H9 (cell line): Measurements from ENCODE around the gene GMCL1. TPM values are rescaled to one million over a fixed set of nuclear protein-coding genes. Genes with fewer than 3 reads are reported as not detected.
A peak's percentile ranks its signal among the peaks of the same experiment; 100 is the strongest.

Experiments
- DNase-seq: peaks from one replicate; pipeline ENCODE4 v3.0.0-alpha.2; 2017
- H2AFZ ChIP-seq: one replicate; pipeline ENCODE4 v1.6.1; 2013; ENCODE audit warnings: mild to moderate bottlenecking, low read length, control low read depth, moderate library complexity
- H2AK5ac ChIP-seq: 2 replicates; pipeline ENCODE4 v1.6.1; 2013; ENCODE audit warnings: low read length, control low read depth, mixed read lengths; ENCODE audit not compliant: insufficient read length
- H2BK120ac ChIP-seq: one replicate; pipeline ENCODE4 v1.6.1; 2013; ENCODE audit warnings: low read depth, mild to moderate bottlenecking, low read length, control low read depth, inconsistent platforms; ENCODE audit not compliant: poor library complexity, severe bottlenecking
- H2BK12ac ChIP-seq: 2 replicates; pipeline ENCODE4 v1.6.1; 2013; ENCODE audit warnings: low read length, control low read depth, mixed read lengths, low read depth; ENCODE audit not compliant: insufficient read length
- H2BK15ac ChIP-seq: 2 replicates; pipeline ENCODE4 v1.6.1; 2013; ENCODE audit warnings: low read depth, low read length, control low read depth
- H2BK20ac ChIP-seq: one replicate; pipeline ENCODE4 v1.6.1; 2013; ENCODE audit warnings: low read depth, mild to moderate bottlenecking, low read length, control low read depth, inconsistent platforms; ENCODE audit not compliant: poor library complexity, severe bottlenecking
- H2BK5ac ChIP-seq: 2 replicates; pipeline ENCODE4 v1.6.1; 2013; ENCODE audit warnings: low read length, control low read depth, mixed read lengths; ENCODE audit not compliant: insufficient read length
- H3K14ac ChIP-seq: 2 replicates; pipeline ENCODE4 v1.6.1; 2013; ENCODE audit warnings: low read length, control low read depth; ENCODE audit not compliant: insufficient read depth
- H3K18ac ChIP-seq: 2 replicates; pipeline ENCODE4 v1.6.1; 2013; ENCODE audit warnings: low read depth, mild to moderate bottlenecking, mixed read lengths, low read length, control low read depth; ENCODE audit not compliant: insufficient read length
- H3K23ac ChIP-seq: 2 replicates; pipeline ENCODE4 v1.6.1; 2013; ENCODE audit warnings: low read length, control low read depth, mixed read lengths, low read depth; ENCODE audit not compliant: insufficient read length
- H3K23me2 ChIP-seq: 2 replicates; pipeline ENCODE4 v1.6.1; 2013; ENCODE audit warnings: low read depth, mild to moderate bottlenecking, mixed read lengths, low read length, control low read depth; ENCODE audit not compliant: insufficient read length, poor library complexity, severe bottlenecking
- H3K27ac ChIP-seq: 2 replicates; pipeline ENCODE4 v1.5.1; 2013; ENCODE audit warnings: low read length, control low read depth, mixed read lengths, low read depth; ENCODE audit not compliant: insufficient read length
- H3K27me3 ChIP-seq: 2 replicates; pipeline ENCODE4 v1.6.1; 2013; ENCODE audit warnings: low read length, control low read depth, inconsistent platforms; ENCODE audit not compliant: insufficient read depth
- H3K4ac ChIP-seq: 2 replicates; pipeline ENCODE4 v1.6.1; 2013; ENCODE audit warnings: low read depth, mild to moderate bottlenecking, control low read depth, inconsistent platforms, low read length, moderate library complexity
- H3K4me1 ChIP-seq: 2 replicates; pipeline ENCODE4 v1.6.1; 2013; ENCODE audit warnings: low read length, control low read depth, inconsistent platforms; ENCODE audit not compliant: insufficient read depth
- H3K4me2 ChIP-seq: 2 replicates; pipeline ENCODE4 v1.6.1; 2013; ENCODE audit warnings: low read length, control low read depth, mixed read lengths; ENCODE audit not compliant: insufficient read length, insufficient read depth
- H3K56ac ChIP-seq: 2 replicates; pipeline ENCODE4 v1.6.1; 2013; ENCODE audit warnings: low read depth, mild to moderate bottlenecking, mixed read lengths, low read length, control low read depth; ENCODE audit not compliant: insufficient read length
- H3K79me1 ChIP-seq: 2 replicates; pipeline ENCODE4 v1.6.1; 2013; ENCODE audit warnings: low read depth, mild to moderate bottlenecking, moderate library complexity, low read length, control low read depth, inconsistent platforms; ENCODE audit not compliant: insufficient read depth, poor library complexity, severe bottlenecking
- H3K79me2 ChIP-seq: 2 replicates; pipeline ENCODE4 v1.6.1; 2013; ENCODE audit warnings: low read length, control low read depth, inconsistent platforms; ENCODE audit not compliant: insufficient read depth
- H3K9ac ChIP-seq: 2 replicates; pipeline ENCODE4 v1.6.1; 2013; ENCODE audit warnings: low read length, control low read depth, mixed read lengths; ENCODE audit not compliant: insufficient read length; ENCODE audit errors: extremely low read depth
- H3K9me3 ChIP-seq: one replicate; pipeline ENCODE4 v1.6.1; 2013; ENCODE audit warnings: low read depth, low read length, inconsistent platforms; ENCODE audit not compliant: control insufficient read depth
- H3T11ph ChIP-seq: one replicate; pipeline ENCODE4 v1.6.1; 2013; ENCODE audit warnings: mild to moderate bottlenecking, low read length, control low read depth, inconsistent platforms
- H4K20me1 ChIP-seq: one replicate; pipeline ENCODE4 v1.6.1; 2013; ENCODE audit not compliant: control insufficient read depth, insufficient read length, insufficient read depth
- H4K5ac ChIP-seq: 2 replicates; pipeline ENCODE4 v1.6.1; 2013; ENCODE audit warnings: low read depth, mild to moderate bottlenecking, mixed read lengths, low read length, control low read depth; ENCODE audit not compliant: insufficient read length
- H4K8ac ChIP-seq: replicated peaks from 2 replicates; pipeline ENCODE4 v1.6.1; 2013; ENCODE audit warnings: low read length, control low read depth, mixed read lengths, low read depth; ENCODE audit not compliant: insufficient read length
- H4K91ac ChIP-seq: 2 replicates; pipeline ENCODE4 v1.6.1; 2013; ENCODE audit warnings: low read depth, mild to moderate bottlenecking, moderate library complexity, mixed read lengths, low read length, control low read depth; ENCODE audit not compliant: insufficient read length
- H3K27ac Mint-ChIP-seq, 3 experiments: 2 replicates in 2 of 3; 3 replicates in 1 of 3; pipeline ENCODE4 v1.8.0; 2020 to 2021; ENCODE audit warnings: mixed read lengths in 3 of 3, mild to moderate bottlenecking in 1 of 3, moderate library complexity in 1 of 3
- H3K27me3 Mint-ChIP-seq: 2 replicates; pipeline ENCODE4 v1.8.0; 2021; ENCODE audit warnings: low read depth, mild to moderate bottlenecking, moderate library complexity, mixed read lengths
- H3K36me3 Mint-ChIP-seq, 3 experiments: 2 replicates in 2 of 3; 3 replicates in 1 of 3; pipeline ENCODE4 v1.8.0; 2020 to 2021; ENCODE audit warnings: low read depth in 3 of 3, mixed read lengths in 3 of 3; ENCODE audit not compliant: insufficient read depth in 1 of 3
- H3K4me1 Mint-ChIP-seq, 2 experiments: 2 replicates each; pipeline ENCODE4 v1.8.0; 2020; ENCODE audit warnings: mixed read lengths in 2 of 2
- H3K4me3 Mint-ChIP-seq, 2 experiments: 2 replicates in 1 of 2; 3 replicates in 1 of 2; pipeline ENCODE4 v1.8.0; 2020 to 2021; ENCODE audit warnings: mild to moderate bottlenecking in 2 of 2, mixed read lengths in 2 of 2, moderate library complexity in 1 of 2
- H3K9me3 Mint-ChIP-seq, 2 experiments: 2 replicates in 1 of 2; 3 replicates in 1 of 2; pipeline ENCODE4 v1.8.0; 2020; ENCODE audit warnings: mild to moderate bottlenecking in 2 of 2, mixed read lengths in 2 of 2, moderate library complexity in 1 of 2
- CTCF ChIP-seq: fragments of 200-600 bp; sonication (generic); conservative IDR thresholded peaks from 3 replicates; pipeline ENCODE4 v1.8.0; 2021; ENCODE audit warnings: antibody characterized with exemption, mild to moderate bottlenecking
- WGBS: extraction: QIAGEN DNeasy Blood & Tissue Kit; methylation state at CpG from one replicate; pipeline ENCODE4 v1.1.7; 2013; ENCODE audit warnings: missing lambda C conversion rate, low lambda C conversion rate, mixed read lengths; ENCODE audit not compliant: insufficient read length; ENCODE audit errors: extremely low coverage; 5-methylcytosine and 5-hydroxymethylcytosine counted together
- total RNA-seq: library from RNA; stranded (reverse); gene quantifications from 2 replicates; pipeline ENCODE4 v1.2.1, GENCODE V29; 2021

The GMCL1 gene
- total RNA-seq, 1 experiment from 2014 or later, result 18.6 TPM

GRCh38 chr2:69827796-69828540, 1.5 kb upstream of the GMCL1 start:
- no peak overlapping the region for H2AK5ac ChIP-seq
- H3K14ac ChIP-seq, result no peak overlapping the region
- H2BK12ac ChIP-seq, result no peak overlapping the region
- Mint-ChIP-seq H3K27me3 (no peaks in the 10 kb centered on the region), H3K4me3 (peak overlapping the region; percentile 92 to 93; a peak in 4 of 5 replicates), H3K36me3 (peaks cover 0 to 17% (median 6%) of the 10 kb centered on the region in 3 experiments; a peak in 3 of 7 replicates), H3K9me3 (no peaks in the 10 kb centered on the region), H3K4me1 (peaks cover 19 to 22% of the 10 kb centered on the region in 2 experiments), H3K27ac (peak overlapping the region in 2 of 3 experiments; percentile 15 to 96; a peak in 3 of 7 replicates)
- H3K27ac ChIP-seq, result no peak overlapping the region
- H4K20me1 ChIP-seq, result no peaks in the 10 kb centered on the region
- no peak overlapping the region for H4K91ac ChIP-seq
- no peaks in the 10 kb centered on the region for H3K4me1 ChIP-seq
- peaks cover under 1% of the 10 kb centered on the region for H3K79me1 ChIP-seq
- no peak overlapping the region for H3K4me2 ChIP-seq
- no peaks in the 10 kb centered on the region for H3K9me3 ChIP-seq
- TF ChIP-seq CTCF, result no peak
- H2BK5ac ChIP-seq, result no peak overlapping the region
- H3K56ac ChIP-seq, result no peak overlapping the region
- no peak overlapping the region for H2BK20ac ChIP-seq
- no CpG with 5 or more reads among the region's 9 CpGs for WGBS
- H2BK120ac ChIP-seq, result no peak overlapping the region
- no peak overlapping the region for H2BK15ac ChIP-seq
- no peak overlapping the region for H3K4ac ChIP-seq
- H2AFZ ChIP-seq, result no peak overlapping the region
- no peak overlapping the region for H3K18ac ChIP-seq
- no peak for DNase-seq
- no peaks in the 10 kb centered on the region for H3K27me3 ChIP-seq
- peaks cover 7% of the 10 kb centered on the region for H3K23me2 ChIP-seq
- no peak overlapping the region for H3K9ac ChIP-seq
- peaks cover 6% of the 10 kb centered on the region; the same call in 1 of the 2 replicates for H3K79me2 ChIP-seq
- no peak overlapping the region for H4K8ac ChIP-seq
- no peak overlapping the region for H4K5ac ChIP-seq
- H3T11ph ChIP-seq, result no peak overlapping the region
- no peak overlapping the region for H3K23ac ChIP-seq
